HepG2 (cell line): Measurements from ENCODE around the gene SAMD4B. TPM values are rescaled to one million over a fixed set of nuclear protein-coding genes. Genes with fewer than 3 reads are reported as not detected.

Experiments used
- ATAC-seq: fragments of 200-7000 bp; cut with Tn5 transposase; 3 replicates; pipeline ENCODE4 v1.9.1; 2020; ENCODE audit warnings: mild to moderate bottlenecking, moderate library complexity
- BruUV-seq: library from RNA; stranded (reverse); fragments of 400-500 nt; replicated peaks from 2 replicates; lab custom pipeline; 2021; lab: Mats Ljungman, UMichigan
- CTCF ChIA-PET: fragments of 300-600 bp; formaldehyde crosslinking; extraction: SDS; loops from one replicate; lab custom pipeline; 2021; ENCODE audit warnings: low total read pairs, inconsistent platforms, low intra/inter-chr PET ratio; lab: Yijun Ruan, JAX
- POLR2A ChIA-PET: fragments of 350-600 bp; sonication (Branson Sonifier 250); formaldehyde crosslinking; loops from one replicate; lab custom pipeline; 2020; ENCODE audit warnings: antibody characterized with exemption, inconsistent platforms; lab: Yijun Ruan, JAX
- DNase-seq: peaks from one replicate; pipeline ENCODE4 v3.0.0-alpha.2; 2015; ENCODE audit warnings: low spot score
- FAIRE-seq: peaks from 3 replicates; lab custom pipeline; 2011; peaks lifted over from hg19 to GRCh38; lab: Jason Lieb, UNC
- H2AFZ ChIP-seq: one replicate; pipeline ENCODE4 v1.6.1; 2011; ENCODE audit warnings: low read length, inconsistent platforms
- H3K27ac ChIP-seq: fragments of 300-600 bp; 3 replicates; pipeline ENCODE4 v1.8.0; 2011; ENCODE audit warnings: mixed run types, mild to moderate bottlenecking, mixed read lengths, low read length, inconsistent platforms; ENCODE audit not compliant: insufficient read depth; ENCODE audit errors: extremely low read length
- H3K27me3 ChIP-seq, 2 experiments: fragments of 200-600 bp in 1 of 2; 2 replicates in 1 of 2; 3 replicates in 1 of 2; pipeline versions ENCODE4 v1.6.0 to v1.8.0; 2011; ENCODE audit warnings: low read length in 2 of 2, mild to moderate bottlenecking in 2 of 2, moderate library complexity in 2 of 2, inconsistent platforms in 1 of 2; ENCODE audit not compliant: insufficient read depth in 2 of 2, control insufficient read depth in 1 of 2
- H3K36me3 ChIP-seq, 2 experiments: fragments of 200-600 bp in 1 of 2; replicated peaks in 1 of 2; 2 replicates in 1 of 2; 3 replicates in 1 of 2; pipeline versions ENCODE4 v1.5.1 to v1.8.0; 2011; ENCODE audit warnings: low read length in 2 of 2, inconsistent platforms in 1 of 2; ENCODE audit not compliant: insufficient read depth in 2 of 2, control insufficient read depth in 1 of 2
- H3K4me1 ChIP-seq: 2 replicates; pipeline ENCODE4 v1.5.1; 2012; ENCODE audit warnings: low read length, inconsistent platforms; ENCODE audit not compliant: insufficient read depth
- H3K4me2 ChIP-seq: 2 replicates; pipeline ENCODE4 v1.6.0; 2011; ENCODE audit warnings: low read depth, low read length, inconsistent platforms
- H3K4me3 ChIP-seq, 3 experiments: fragments of 200-600 bp in 1 of 3; sonication (generic), shearing (Covaris generic) in 1 of 3; replicated peaks in 1 of 3; 2 replicates each; pipeline ENCODE4 v1.5.1; 2011 to 2016; ENCODE audit warnings: low read length in 3 of 3, inconsistent platforms in 2 of 3, low read depth in 2 of 3, mild to moderate bottlenecking in 2 of 3, control low read depth in 1 of 3, mixed read lengths in 1 of 3; ENCODE audit not compliant: insufficient read depth in 1 of 3
- H3K79me2 ChIP-seq: one replicate; pipeline ENCODE4 v1.6.1; 2011; ENCODE audit warnings: low read length, inconsistent platforms; ENCODE audit not compliant: insufficient read depth
- H3K9ac ChIP-seq: 2 replicates; pipeline ENCODE4 v1.6.0; 2011; ENCODE audit warnings: mild to moderate bottlenecking, low read depth, low read length, inconsistent platforms; ENCODE audit not compliant: insufficient read depth
- H3K9me3 ChIP-seq: 2 replicates; pipeline ENCODE4 v1.5.1; 2012; ENCODE audit warnings: mild to moderate bottlenecking, low read length
- H4K20me1 ChIP-seq: 2 replicates; pipeline ENCODE4 v1.6.0; 2011; ENCODE audit warnings: inconsistent platforms, mild to moderate bottlenecking, low read length, moderate library complexity; ENCODE audit not compliant: insufficient read depth
- MYNN ChIP-seq: sonication (generic); formaldehyde crosslinking; IDR thresholded peaks from 2 replicates; pipeline ENCODE4 v1.4.0; 2020; ENCODE audit warnings: mild to moderate bottlenecking, low read depth, missing genetic modification reagents
- REPIN1 ChIP-seq: sonication (generic); formaldehyde crosslinking; IDR thresholded peaks from 2 replicates; pipeline ENCODE4 v1.8.0; 2022; ENCODE audit warnings: missing genetic modification reagents, low read depth, mild to moderate bottlenecking, borderline replicate concordance
- ZNF547 ChIP-seq: sonication (generic); formaldehyde crosslinking; IDR thresholded peaks from 2 replicates; pipeline ENCODE4 v1.5.1; 2020; ENCODE audit warnings: mild to moderate bottlenecking, missing genetic modification reagents
- WGBS: methylation state at CpG from one replicate; pipeline ENCODE4 v1.1.6; 2017; ENCODE audit warnings: low lambda C conversion rate; 5-methylcytosine and 5-hydroxymethylcytosine counted together
- in situ Hi-C: cut with HindIII; loops from 2 replicates; pipeline ENCODE4 v1.10.0; 2017; ENCODE audit warnings: low pct_unique_long_range_greater_than_20kb; ENCODE audit not compliant: extremely low pct_ligation_motif_present
- intact Hi-C: fragments of 100-400 bp; cut with micrococcal nuclease; formaldehyde crosslinking; loops from one replicate; pipeline ENCODE4 v1.10.0; 2022; ENCODE audit not compliant: unreplicated experiment
- polyA plus RNA-seq, 8 experiments: library from polyadenylated mRNA; depleted of rRNA in 3 of 8; stranded (reverse) in 7 of 8; unstranded in 1 of 8; fragments of >200 nt; fragmentation: Illumina TruSeq in 4 of 8; extraction: Trizol in 4 of 8; gene quantifications; 2 replicates each; pipeline versions ENCODE4 v1.2.1 to v1.2.3, GENCODE V29; 2011 to 2016; ENCODE audit warnings: low read depth in 4 of 8, missing spikeins in 1 of 8, mixed read lengths in 1 of 8; ENCODE audit not compliant: insufficient read depth in 1 of 8
- total RNA-seq, 5 experiments: library from RNA; depleted of rRNA; stranded (reverse); fragments of >200 nt; fragmentation: Illumina TruSeq; extraction: Trizol; gene quantifications; 2 replicates each; pipeline ENCODE4 v1.2.3, GENCODE V29; 2016; ENCODE audit warnings: low read depth in 1 of 5
- TF ChIP-seq, protein P1 (sequence below): sonication (generic); formaldehyde crosslinking; IDR thresholded peaks from 2 replicates; pipeline ENCODE4 v1.9.0; 2021; ENCODE audit warnings: missing genetic modification reagents, mild to moderate bottlenecking, borderline replicate concordance

Gene SAMD4B
- total and polyA plus RNA-seq, 2 of the 13 experiments (the other 11 are each of a cell fraction or from before 2014, with no cell fraction given): 26.0 to 31.8 TPM

DNA sequence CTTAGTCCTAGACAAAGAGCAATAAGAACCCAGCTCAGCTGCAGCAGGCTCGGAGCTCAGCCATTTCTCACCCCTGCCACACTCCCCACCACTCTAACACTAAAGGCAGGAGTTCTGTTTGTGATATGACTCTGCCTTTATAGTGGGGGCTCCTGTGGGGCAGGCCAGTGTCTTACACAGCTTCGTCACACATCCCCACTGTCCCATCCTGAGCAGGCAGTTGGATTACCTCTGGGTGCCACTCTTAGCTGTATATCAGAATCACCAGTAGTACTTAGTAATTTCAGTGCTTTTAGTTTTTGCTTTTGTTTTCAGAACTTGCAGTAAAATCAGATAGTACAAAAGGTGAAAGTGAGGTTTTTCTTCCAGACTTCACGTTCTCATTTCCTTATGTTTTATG lies 16.8 kb downstream of the SAMD4B start:
- no peaks in the 10 kb centered on the region for H4K20me1 ChIP-seq
- WGBS: 97% methylated on average over 3 of the region's 3 CpGs
- no peak for DNase-seq
- no peaks in the 10 kb centered on the region for H3K4me1 ChIP-seq
- no peaks in the 10 kb centered on the region for H3K27me3 ChIP-seq
- intact Hi-C loops: no loop called here
- no peak overlapping the region for H3K27ac ChIP-seq
- no peak overlapping the region for H3K4me3 ChIP-seq
- no peak overlapping the region for H2AFZ ChIP-seq
- FAIRE-seq: no peak
- no peak overlapping the region for H3K4me2 ChIP-seq
- no peak for TF ChIP-seq REPIN1
- TF ChIP-seq, all 625 proteins: peak for 0
- Histone ChIP-seq H3K79me2 (no peaks in the 10 kb centered on the region), H3K36me3 (peaks cover 30 to 83% of the 10 kb centered on the region in 2 experiments), H3K9me3 (no peaks in the 10 kb centered on the region), H3K9ac (no peak overlapping the region)
- CTCF ChIA-PET: interaction anchor here (0.7 kb wide), 1 partner anchor 8 kb away, joined by 3 read pairs; no protein-coding TSS in a partner anchor
- in situ Hi-C loops: no loop called here
- no TSS peak for BruUV-seq
- POLR2A ChIA-PET: no interaction called here
- ATAC-seq: no peak

DNA sequence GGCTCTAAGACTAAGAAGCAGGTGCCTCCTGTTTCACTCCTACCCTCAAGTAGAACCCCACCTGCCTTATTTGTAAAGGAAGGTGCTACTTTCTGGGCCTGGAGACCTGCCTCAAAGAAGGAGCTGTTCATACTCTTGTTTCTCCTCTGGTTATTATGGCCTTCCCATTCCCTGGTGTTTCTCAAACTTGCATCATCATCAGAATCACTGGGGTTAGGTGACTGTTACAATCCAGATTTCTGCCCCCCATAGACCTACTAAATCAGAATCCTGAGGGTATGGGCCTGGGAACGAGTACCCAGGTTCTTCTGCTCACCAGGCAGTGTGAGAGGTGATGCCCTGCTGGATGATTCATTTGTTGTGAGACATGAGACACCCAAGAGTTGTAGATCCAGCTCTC lies 18.4 kb downstream of the SAMD4B start:
- ChIA-PET CTCF (no interaction called here), POLR2A (no interaction called here)
- ATAC-seq (no peak), FAIRE-seq (no peak), DNase-seq (no peak)
- no peaks in the 10 kb centered on the region for H3K9me3 ChIP-seq
- H3K4me2 ChIP-seq: no peak overlapping the region
- H3K79me2 ChIP-seq: no peaks in the 10 kb centered on the region
- no peak overlapping the region for H3K27ac ChIP-seq
- WGBS: 100% methylated on average over 1 of the region's 1 CpG
- TF ChIP-seq MYNN (no peak), ZNF547 (CRISPR knock-in tag) (no peak)
- TF ChIP-seq, protein P1, sequence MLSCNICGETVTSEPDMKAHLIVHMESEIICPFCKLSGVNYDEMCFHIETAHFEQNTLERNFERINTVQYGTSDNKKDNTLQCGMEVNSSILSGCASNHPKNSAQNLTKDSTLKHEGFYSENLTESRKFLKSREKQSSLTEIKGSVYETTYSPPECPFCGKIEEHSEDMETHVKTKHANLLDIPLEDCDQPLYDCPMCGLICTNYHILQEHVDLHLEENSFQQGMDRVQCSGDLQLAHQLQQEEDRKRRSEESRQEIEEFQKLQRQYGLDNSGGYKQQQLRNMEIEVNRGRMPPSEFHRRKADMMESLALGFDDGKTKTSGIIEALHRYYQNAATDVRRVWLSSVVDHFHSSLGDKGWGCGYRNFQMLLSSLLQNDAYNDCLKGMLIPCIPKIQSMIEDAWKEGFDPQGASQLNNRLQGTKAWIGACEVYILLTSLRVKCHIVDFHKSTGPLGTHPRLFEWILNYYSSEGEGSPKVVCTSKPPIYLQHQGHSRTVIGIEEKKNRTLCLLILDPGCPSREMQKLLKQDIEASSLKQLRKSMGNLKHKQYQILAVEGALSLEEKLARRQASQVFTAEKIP: no peak
- H3K9ac ChIP-seq: no peak overlapping the region
- no peak overlapping the region for H3K4me3 ChIP-seq
- in situ Hi-C loops: no loop called here
- no TSS peak for BruUV-seq
- intact Hi-C loops: no loop called here
- H3K27me3 ChIP-seq: no peaks in the 10 kb centered on the region
- H2AFZ ChIP-seq: no peak overlapping the region
- H4K20me1 ChIP-seq: no peaks in the 10 kb centered on the region
- peaks cover 31 to 76% of the 10 kb centered on the region in 2 experiments for H3K36me3 ChIP-seq
- no peaks in the 10 kb centered on the region for H3K4me1 ChIP-seq
